ENCODE measurements around the gene SCIN.

SCIN gene

DNA sequence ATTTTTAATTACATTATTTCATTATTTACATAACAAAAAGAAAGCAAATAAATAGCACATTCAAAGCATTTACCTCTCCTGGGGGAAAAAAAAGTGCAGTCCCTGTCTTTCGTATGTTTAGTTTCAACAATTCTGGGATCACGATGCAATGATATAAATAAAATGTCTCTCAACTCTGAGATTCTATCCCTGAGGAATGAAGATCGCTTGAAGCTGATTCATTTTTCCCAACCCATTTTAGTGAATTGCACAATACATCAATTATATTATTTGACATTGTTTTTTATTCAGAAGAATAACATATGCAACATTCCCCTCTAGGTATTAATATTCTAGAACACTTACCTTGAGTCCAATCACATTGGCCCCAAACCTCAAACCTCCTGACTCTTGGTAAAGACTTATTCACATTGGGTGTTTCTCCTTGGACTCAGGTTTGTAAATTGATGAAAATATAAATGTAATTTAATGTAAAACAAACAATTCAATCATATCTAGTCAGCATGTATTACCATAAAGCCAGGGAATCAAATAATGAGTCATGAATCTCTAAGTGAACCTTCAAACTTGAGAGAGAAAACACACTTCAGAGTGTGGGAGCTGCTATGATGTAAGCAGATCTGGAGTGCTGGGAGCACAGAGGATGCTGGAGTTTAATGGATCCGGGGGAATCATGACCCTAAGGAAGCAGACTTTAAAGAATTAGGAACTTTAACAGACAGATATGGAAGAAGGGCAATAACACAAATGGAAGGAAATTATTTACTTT, 5.3 kb upstream of the SCIN start:
- CTCF ChIA-PET = interaction anchor here (0.8 kb wide), 1 partner anchor 45 kb away, joined by 3 read pairs; no protein-coding TSS in a partner anchor
- no peak for DNase-seq (ENCODE audit: extremely low spot score)
- TF ChIP-seq TARDBP (IDR thresholded peaks at IDR 0.05) = no peak
- TF ChIP-seq CTBP1 (IDR thresholded peaks at IDR 0.05; ENCODE audit: borderline replicate concordance) = no peak
- TF ChIP-seq, protein P1, sequence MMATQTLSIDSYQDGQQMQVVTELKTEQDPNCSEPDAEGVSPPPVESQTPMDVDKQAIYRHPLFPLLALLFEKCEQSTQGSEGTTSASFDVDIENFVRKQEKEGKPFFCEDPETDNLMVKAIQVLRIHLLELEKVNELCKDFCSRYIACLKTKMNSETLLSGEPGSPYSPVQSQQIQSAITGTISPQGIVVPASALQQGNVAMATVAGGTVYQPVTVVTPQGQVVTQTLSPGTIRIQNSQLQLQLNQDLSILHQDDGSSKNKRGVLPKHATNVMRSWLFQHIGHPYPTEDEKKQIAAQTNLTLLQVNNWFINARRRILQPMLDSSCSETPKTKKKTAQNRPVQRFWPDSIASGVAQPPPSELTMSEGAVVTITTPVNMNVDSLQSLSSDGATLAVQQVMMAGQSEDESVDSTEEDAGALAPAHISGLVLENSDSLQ (IDR thresholded peaks at IDR 0.05) = no peak
- TF ChIP-seq LEF1 (IDR thresholded peaks at IDR 0.05; ENCODE audit: borderline replicate concordance) = no peak
- TF ChIP-seq ZNF384 (IDR thresholded peaks at IDR 0.05) = no peak
- TF ChIP-seq ELF4 (IDR thresholded peaks at IDR 0.05) = no peak
- no peak for TF ChIP-seq NFRKB (IDR thresholded peaks at IDR 0.05)
- TF ChIP-seq L3MBTL2 (conservative IDR thresholded peaks at IDR 0.05) = no peak
- TF ChIP-seq SP1 (IDR thresholded peaks at IDR 0.05) = no peak
- TF ChIP-seq HDGF (IDR thresholded peaks at IDR 0.05; ENCODE audit: borderline replicate concordance) = no peak
- no peak for TF ChIP-seq ARNT (IDR thresholded peaks at IDR 0.05)
- TF ChIP-seq FOXM1 (IDR thresholded peaks at IDR 0.05; ENCODE audit: borderline replicate concordance) = no peak
- no peak for TF ChIP-seq BHLHE40 (IDR thresholded peaks at IDR 0.05; ENCODE audit: borderline replicate concordance)
- no peak for TF ChIP-seq FOXK2 (IDR thresholded peaks at IDR 0.05)
- no peak for TF ChIP-seq SUZ12 (IDR thresholded peaks at IDR 0.05)
- no peak for TF ChIP-seq FOXA1 (IDR thresholded peaks at IDR 0.05)
- POLR2A ChIA-PET = no interaction called here

DNA sequence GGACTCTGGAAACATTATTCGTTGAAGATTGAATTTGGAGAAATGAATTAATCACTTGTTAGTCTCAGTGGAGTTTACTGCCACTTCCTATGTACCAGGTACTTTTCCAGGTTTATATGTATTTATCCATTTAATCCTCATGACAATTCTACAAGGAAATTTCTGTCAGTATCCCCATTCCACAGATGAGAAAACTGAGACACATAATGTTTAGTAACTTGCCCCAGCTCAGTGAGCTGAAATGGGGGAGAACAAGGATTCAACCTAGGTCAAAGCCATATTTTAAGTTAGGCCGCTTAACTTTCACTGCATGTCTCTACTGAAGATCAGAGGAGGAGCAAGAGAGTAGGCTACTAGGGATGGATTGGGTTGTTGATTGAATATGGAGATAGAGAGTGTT, 4.6 kb upstream of the SCIN start:
- ChIA-PET CTCF (no interaction called here), POLR2A (no interaction called here)
- no peak for TF ChIP-seq FOXA1 (IDR thresholded peaks at IDR 0.05)
- no peak for TF ChIP-seq ELF4 (IDR thresholded peaks at IDR 0.05)
- no peak for TF ChIP-seq ARNT (IDR thresholded peaks at IDR 0.05)
- TF ChIP-seq BHLHE40 (IDR thresholded peaks at IDR 0.05; ENCODE audit: borderline replicate concordance) = no peak
- no peak for TF ChIP-seq HDGF (IDR thresholded peaks at IDR 0.05; ENCODE audit: borderline replicate concordance)
- no peak for TF ChIP-seq FOXM1 (IDR thresholded peaks at IDR 0.05; ENCODE audit: borderline replicate concordance)
- no peak for TF ChIP-seq SP1 (IDR thresholded peaks at IDR 0.05)
- no peak for TF ChIP-seq LEF1 (IDR thresholded peaks at IDR 0.05; ENCODE audit: borderline replicate concordance)
- no peak for DNase-seq (ENCODE audit: extremely low spot score)

DNA sequence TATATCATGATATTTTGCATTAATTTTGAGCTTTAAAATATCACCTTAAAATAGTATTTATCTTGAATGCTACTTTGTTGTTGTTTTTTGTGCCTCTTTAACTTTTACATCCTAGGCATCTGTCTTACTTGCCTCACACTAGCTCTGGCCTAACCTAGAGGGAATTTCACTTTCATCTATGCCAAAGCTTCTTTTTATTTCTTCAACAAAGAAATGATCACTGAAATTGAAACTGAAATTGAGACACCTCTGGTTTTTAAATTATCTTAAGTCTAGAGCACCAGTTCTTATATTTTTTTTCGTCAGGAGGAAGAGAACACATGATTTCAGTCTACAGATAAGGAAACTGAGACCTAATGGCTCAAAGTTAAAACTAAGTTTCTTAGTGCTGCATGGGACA, 3.5 kb upstream of the SCIN start:
- DNase-seq (ENCODE audit: extremely low spot score) = no peak
- ChIA-PET POLR2A (no interaction called here), CTCF (interaction anchor here (0.6 to 0.7 kb wide), 2 partner anchors 18 to 782 kb away, joined by 3 to 4 read pairs; no protein-coding TSS in a partner anchor)
- TF ChIP-seq LEF1 (IDR thresholded peaks at IDR 0.05; ENCODE audit: borderline replicate concordance) (no peak), NFRKB (IDR thresholded peaks at IDR 0.05) (no peak), FOXA1 (IDR thresholded peaks at IDR 0.05) (no peak), SP1 (IDR thresholded peaks at IDR 0.05) (no peak), ARNT (IDR thresholded peaks at IDR 0.05) (no peak), SUZ12 (IDR thresholded peaks at IDR 0.05) (no peak), FOXK2 (IDR thresholded peaks at IDR 0.05) (no peak), BHLHE40 (IDR thresholded peaks at IDR 0.05; ENCODE audit: borderline replicate concordance) (no peak), CTBP1 (IDR thresholded peaks at IDR 0.05; ENCODE audit: borderline replicate concordance) (no peak), ELF4 (IDR thresholded peaks at IDR 0.05) (no peak), L3MBTL2 (conservative IDR thresholded peaks at IDR 0.05) (no peak)
- TF ChIP-seq, protein P1 (IDR thresholded peaks at IDR 0.05) = no peak

DNA sequence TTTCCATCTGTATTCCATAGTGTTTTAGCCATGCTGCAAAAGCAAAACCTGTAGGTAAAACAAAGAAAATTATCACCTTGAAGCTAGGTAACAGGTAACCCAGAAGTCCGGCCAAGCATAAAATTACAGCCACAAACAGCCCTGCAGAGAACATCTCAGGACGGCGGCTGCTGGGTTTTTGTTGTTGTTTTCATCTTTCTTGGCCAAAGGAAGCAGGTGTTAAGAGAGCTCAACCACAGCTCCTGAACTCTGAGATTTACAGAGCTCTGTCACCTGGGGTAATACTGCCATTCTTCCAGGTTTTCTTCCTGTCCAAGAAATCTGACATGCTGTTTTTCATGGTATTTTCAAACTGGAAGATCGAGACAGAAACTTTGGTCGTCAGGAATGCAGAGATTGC, 847 bp upstream of the SCIN start:
- DNase-seq (ENCODE audit: extremely low spot score) = no peak
- CTCF ChIA-PET = no interaction called here
- TF ChIP-seq NFRKB (IDR thresholded peaks at IDR 0.05) = no peak
- TF ChIP-seq BHLHE40 (IDR thresholded peaks at IDR 0.05; ENCODE audit: borderline replicate concordance) = no peak
- no peak for TF ChIP-seq LEF1 (IDR thresholded peaks at IDR 0.05; ENCODE audit: borderline replicate concordance)
- POLR2A ChIA-PET = no interaction called here

DNA sequence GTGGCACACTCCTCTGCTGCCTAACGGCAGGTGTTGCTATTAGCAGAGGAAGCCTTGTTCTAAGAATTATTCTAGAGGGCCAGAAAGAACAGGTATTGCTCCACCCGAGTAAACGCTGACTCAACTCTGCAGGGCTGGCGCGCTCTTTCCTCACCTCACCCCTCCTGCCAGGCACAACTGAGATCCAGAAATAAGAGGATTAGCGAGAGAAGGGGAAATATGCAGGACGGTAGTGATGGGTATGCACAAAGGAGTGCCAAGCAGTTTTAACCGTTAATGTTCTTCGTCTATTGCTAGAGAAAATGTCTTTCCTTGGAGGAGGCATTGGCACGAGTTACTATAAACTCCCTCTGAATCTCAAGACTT, 369 bp upstream of the SCIN start:
- ChIA-PET CTCF (no interaction called here), POLR2A (no interaction called here)
- TF ChIP-seq BHLHE40 (IDR thresholded peaks at IDR 0.05; ENCODE audit: borderline replicate concordance) = no peak
- TF ChIP-seq FOXM1 (IDR thresholded peaks at IDR 0.05; ENCODE audit: borderline replicate concordance) = no peak
- TF ChIP-seq SUZ12 (IDR thresholded peaks at IDR 0.05) = no peak
- no peak for TF ChIP-seq ARNT (IDR thresholded peaks at IDR 0.05)
- no peak for TF ChIP-seq L3MBTL2 (conservative IDR thresholded peaks at IDR 0.05)
- no peak for TF ChIP-seq LEF1 (IDR thresholded peaks at IDR 0.05; ENCODE audit: borderline replicate concordance)
- no peak for TF ChIP-seq ZNF384 (IDR thresholded peaks at IDR 0.05)
- no peak for TF ChIP-seq ELF4 (IDR thresholded peaks at IDR 0.05)
- no peak for DNase-seq (ENCODE audit: extremely low spot score)

DNA sequence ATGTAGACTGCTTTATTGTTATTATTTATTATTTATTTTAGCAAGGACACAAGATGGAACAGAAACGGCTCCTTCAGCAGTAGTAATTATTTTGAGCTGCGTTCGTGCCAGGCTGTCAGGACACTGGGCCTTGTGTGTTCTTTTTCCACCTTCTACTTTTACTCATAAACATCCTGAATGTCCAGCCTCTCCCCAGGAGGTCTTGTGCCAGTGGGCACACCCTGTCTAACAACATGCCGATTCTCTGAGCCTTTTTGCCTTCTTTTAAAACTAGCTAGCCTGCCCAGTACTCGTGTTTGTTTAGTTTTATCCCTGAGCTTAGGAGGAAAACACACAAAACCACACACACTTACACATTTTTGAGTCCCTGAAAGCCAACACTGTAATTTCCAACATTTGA, 1.2 kb downstream of the SCIN start:
- CTCF ChIA-PET = interaction anchor here (0.6 kb wide), 1 partner anchor 67 kb away, joined by 3 read pairs; a partner anchor contains a TSS
- TF ChIP-seq TARDBP (IDR thresholded peaks at IDR 0.05) (no peak), ARNT (IDR thresholded peaks at IDR 0.05) (no peak), SP1 (IDR thresholded peaks at IDR 0.05) (no peak), FOXA1 (IDR thresholded peaks at IDR 0.05) (no peak), FOXK2 (IDR thresholded peaks at IDR 0.05) (no peak), CTBP1 (IDR thresholded peaks at IDR 0.05; ENCODE audit: borderline replicate concordance) (no peak), HDGF (IDR thresholded peaks at IDR 0.05; ENCODE audit: borderline replicate concordance) (no peak), NFRKB (IDR thresholded peaks at IDR 0.05) (no peak), FOXM1 (IDR thresholded peaks at IDR 0.05; ENCODE audit: borderline replicate concordance) (no peak), LEF1 (IDR thresholded peaks at IDR 0.05; ENCODE audit: borderline replicate concordance) (no peak), L3MBTL2 (conservative IDR thresholded peaks at IDR 0.05) (no peak), ZNF384 (IDR thresholded peaks at IDR 0.05) (no peak), SUZ12 (IDR thresholded peaks at IDR 0.05) (no peak), BHLHE40 (IDR thresholded peaks at IDR 0.05; ENCODE audit: borderline replicate concordance) (no peak), ELF4 (IDR thresholded peaks at IDR 0.05) (no peak)
- TF ChIP-seq, protein P1 (IDR thresholded peaks at IDR 0.05) = no peak
- DNase-seq (ENCODE audit: extremely low spot score) = no peak
- POLR2A ChIA-PET = no interaction called here

All from HEK293T (cell line).